B cell (primary cell): ENCODE results near the gene IGFALS. TPM values are rescaled to one million over a fixed set of nuclear protein-coding genes. Genes with fewer than 3 reads are reported as not detected.

Source experiments
- ATAC-seq: fragments of 200-7000 bp; cut with Tn5 transposase; one replicate; pipeline ENCODE4 v1.10.0; 2021; ENCODE audit warnings: low read depth, mild to moderate bottlenecking, moderate number of reproducible peaks, moderate library complexity
- CTCF ChIA-PET: fragments of 350-600 bp; sonication (Branson Sonifier 250); formaldehyde crosslinking; loops from one replicate; lab custom pipeline; 2021; ENCODE audit warnings: antibody characterized with exemption, inconsistent platforms; lab: Charles Lee
- POLR2A ChIA-PET: fragments of 350-600 bp; sonication (Branson Sonifier 250); formaldehyde crosslinking; loops from one replicate; lab custom pipeline; 2021; ENCODE audit warnings: antibody characterized with exemption; lab: Charles Lee
- DNase-seq: peaks from one replicate; pipeline ENCODE4 v3.0.0; 2013
- H2AFZ ChIP-seq: 2 replicates; pipeline ENCODE4 v1.6.1; 2012; ENCODE audit warnings: mild to moderate bottlenecking, low read depth, low read length; ENCODE audit not compliant: insufficient read depth, poor library complexity, severe bottlenecking
- H3K27ac ChIP-seq, 2 donors: 1 replicate in 1 of 2; 2 replicates in 1 of 2; pipeline ENCODE4 v1.5.1; 2012 to 2013; ENCODE audit warnings: low read length in 2 of 2, mild to moderate bottlenecking in 2 of 2, moderate library complexity in 1 of 2
- H3K27me3 ChIP-seq, 4 experiments: fragments of 200-600 bp in 1 of 4; sonication (generic) in 1 of 4; replicated peaks in 1 of 4; 1 replicate in 2 of 4; 2 replicates in 2 of 4; pipeline versions ENCODE4 v1.6.1 to v1.7.0; 2013 to 2016; ENCODE audit warnings: low read length in 3 of 4, mild to moderate bottlenecking in 2 of 4, mixed read lengths in 1 of 4, moderate library complexity in 1 of 4; ENCODE audit not compliant: insufficient read depth in 4 of 4, control insufficient read depth in 3 of 4; ENCODE audit errors: control extremely low read depth in 1 of 4
- H3K36me3 ChIP-seq, 2 experiments: replicated peaks in 1 of 2; 1 replicate in 1 of 2; 2 replicates in 1 of 2; pipeline versions ENCODE4 v1.6.1 to v1.7.1; 2013; ENCODE audit warnings: low read length in 1 of 2; ENCODE audit not compliant: insufficient read depth in 2 of 2, control insufficient read depth in 1 of 2; ENCODE audit errors: control extremely low read depth in 1 of 2, extremely low read depth in 1 of 2
- H3K4me1 ChIP-seq, 2 donors: fragments of 200-600 bp in 1 of 2; sonication (generic) in 1 of 2; 1 replicate in 1 of 2; 2 replicates in 1 of 2; pipeline versions ENCODE4 v1.5.1 to v1.6.1; 2013 to 2017; ENCODE audit warnings: low read length in 2 of 2; ENCODE audit not compliant: control insufficient read depth in 2 of 2, insufficient read depth in 2 of 2
- H3K4me2 ChIP-seq: replicated peaks from 2 replicates; pipeline ENCODE3; 2012; ENCODE audit warnings: mild to moderate bottlenecking, low read depth, low read length; ENCODE audit not compliant: poor library complexity, severe bottlenecking
- H3K4me3 ChIP-seq, 5 experiments: fragments of 200-600 bp in 1 of 5; sonication (generic) in 1 of 5; 1 replicate in 3 of 5; 2 replicates in 2 of 5; pipeline versions ENCODE4 v1.5.1 to v1.7.0; 2011 to 2016; ENCODE audit warnings: low read length in 4 of 5, mild to moderate bottlenecking in 4 of 5, low read depth in 2 of 5, control low read depth in 1 of 5, moderate library complexity in 1 of 5; ENCODE audit not compliant: insufficient read depth in 1 of 5; ENCODE audit errors: control extremely low read depth in 1 of 5, extremely low read depth in 1 of 5
- H3K79me2 ChIP-seq: fragments of 200-600 bp; sonication (generic); one replicate; pipeline ENCODE4 v1.6.0; 2016; ENCODE audit warnings: low read length; ENCODE audit not compliant: control insufficient read depth, insufficient read depth
- H3K9ac ChIP-seq: fragments of 200-600 bp; sonication (generic); 2 replicates; pipeline ENCODE4 v1.6.1; 2017; ENCODE audit warnings: mild to moderate bottlenecking, low read length, moderate library complexity
- H3K9me3 ChIP-seq, 3 donors: one replicate each; pipeline versions ENCODE4 v1.6.1 to v1.7.1; 2013; ENCODE audit warnings: low read length in 2 of 3; ENCODE audit not compliant: control insufficient read depth in 2 of 3, insufficient read depth in 1 of 3; ENCODE audit errors: control extremely low read depth in 1 of 3
- H4K20me1 ChIP-seq: 2 replicates; pipeline ENCODE4 v1.6.0; 2012; ENCODE audit warnings: mild to moderate bottlenecking, low read length; ENCODE audit not compliant: insufficient read depth, control insufficient read depth, poor library complexity, severe bottlenecking
- H3K27ac Mint-ChIP-seq: one replicate; pipeline ENCODE4 v1.8.0; 2021; ENCODE audit warnings: mixed read lengths
- H3K27me3 Mint-ChIP-seq: one replicate; pipeline ENCODE4 v1.8.0; 2021; ENCODE audit warnings: mixed read lengths
- H3K4me1 Mint-ChIP-seq: one replicate; pipeline ENCODE4 v1.8.0; 2021; ENCODE audit warnings: mixed read lengths
- H3K4me3 Mint-ChIP-seq: one replicate; pipeline ENCODE4 v1.8.0; 2021; ENCODE audit warnings: mixed read lengths
- H3K9me3 Mint-ChIP-seq: one replicate; pipeline ENCODE4 v1.8.0; 2022; ENCODE audit warnings: mixed read lengths; ENCODE audit not compliant: insufficient read depth
- WGBS: methylation state at CpG from one replicate; pipeline ENCODE4 v1.1.5; 2013; ENCODE audit warnings: missing lambda C conversion rate; ENCODE audit not compliant: insufficient coverage; 5-methylcytosine and 5-hydroxymethylcytosine counted together
- intact Hi-C: fragments of 100-400 bp; cut with micrococcal nuclease; formaldehyde crosslinking; loops from one replicate; pipeline ENCODE4 v1.10.0; 2022
- polyA plus RNA-seq: library from polyadenylated mRNA; depleted of rRNA; stranded (reverse); fragments of >200 nt; gene quantifications from 2 replicates; pipeline ENCODE4 v1.2.3, GENCODE V29; 2012
- total RNA-seq, 2 donors: library from RNA; stranded (reverse); fragments of 120-200 nt in 1 of 2; gene quantifications; 1 replicate in 1 of 2; 2 replicates in 1 of 2; pipeline versions ENCODE4 v1.2.3 to v1.2.4, GENCODE V29; 2013 to 2022
- TF ChIP-seq, protein P1 (sequence below): fragments of 200-600 bp; IDR thresholded peaks from one replicate; pipeline ENCODE4 v1.8.0; 2022; ENCODE audit warnings: antibody characterized with exemption, mild to moderate bottlenecking

Gene IGFALS
- total and polyA plus RNA-seq, 2 donors (not counting 1 experiment from before 2014, with no cell fraction given): 0.49 TPM; not detected in 1

DNA sequence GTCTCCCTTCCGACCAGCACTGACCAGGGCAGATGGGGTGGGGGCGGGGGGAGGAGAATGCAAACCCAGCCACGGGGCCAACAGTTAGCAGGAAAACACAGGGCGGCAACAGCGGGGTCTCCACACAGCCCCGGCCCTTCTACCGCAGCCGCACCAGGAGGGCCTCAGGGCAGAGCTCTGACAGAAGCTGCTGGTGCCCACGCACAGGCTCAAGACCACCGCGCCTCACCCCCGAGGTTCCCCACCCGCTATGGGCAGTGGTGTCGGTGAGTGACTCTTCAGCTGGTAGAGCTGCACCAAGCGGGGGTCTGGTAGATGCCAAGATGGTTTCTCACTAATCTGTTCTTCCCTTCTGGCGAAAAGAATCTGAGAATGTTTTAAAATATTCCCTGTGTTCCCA lies 17.0 kb upstream of the IGFALS start:
- peaks cover 3 to 39% of the 10 kb centered on the region in 2 experiments for H3K36me3 ChIP-seq
- Mint-ChIP-seq H3K27me3 (no peaks in the 10 kb centered on the region), H3K9me3 (no peaks in the 10 kb centered on the region), H3K27ac (no peak overlapping the region), H3K4me1 (no peaks in the 10 kb centered on the region), H3K4me3 (no peak overlapping the region)
- POLR2A ChIA-PET: no interaction called here
- H2AFZ ChIP-seq: no peak overlapping the region
- no peaks in the 10 kb centered on the region for H3K4me1 ChIP-seq
- ATAC-seq: no peak
- no peak overlapping the region for H3K27ac ChIP-seq
- DNase-seq: no peak
- H3K79me2 ChIP-seq: no peaks in the 10 kb centered on the region
- peaks cover 9% of the 10 kb centered on the region for H4K20me1 ChIP-seq
- H3K27me3 ChIP-seq: no peaks in the 10 kb centered on the region
- intact Hi-C loops: no loop called here
- TF ChIP-seq, protein P1, sequence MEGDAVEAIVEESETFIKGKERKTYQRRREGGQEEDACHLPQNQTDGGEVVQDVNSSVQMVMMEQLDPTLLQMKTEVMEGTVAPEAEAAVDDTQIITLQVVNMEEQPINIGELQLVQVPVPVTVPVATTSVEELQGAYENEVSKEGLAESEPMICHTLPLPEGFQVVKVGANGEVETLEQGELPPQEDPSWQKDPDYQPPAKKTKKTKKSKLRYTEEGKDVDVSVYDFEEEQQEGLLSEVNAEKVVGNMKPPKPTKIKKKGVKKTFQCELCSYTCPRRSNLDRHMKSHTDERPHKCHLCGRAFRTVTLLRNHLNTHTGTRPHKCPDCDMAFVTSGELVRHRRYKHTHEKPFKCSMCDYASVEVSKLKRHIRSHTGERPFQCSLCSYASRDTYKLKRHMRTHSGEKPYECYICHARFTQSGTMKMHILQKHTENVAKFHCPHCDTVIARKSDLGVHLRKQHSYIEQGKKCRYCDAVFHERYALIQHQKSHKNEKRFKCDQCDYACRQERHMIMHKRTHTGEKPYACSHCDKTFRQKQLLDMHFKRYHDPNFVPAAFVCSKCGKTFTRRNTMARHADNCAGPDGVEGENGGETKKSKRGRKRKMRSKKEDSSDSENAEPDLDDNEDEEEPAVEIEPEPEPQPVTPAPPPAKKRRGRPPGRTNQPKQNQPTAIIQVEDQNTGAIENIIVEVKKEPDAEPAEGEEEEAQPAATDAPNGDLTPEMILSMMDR: no peak
- H3K9ac ChIP-seq: no peak overlapping the region
- H3K9me3 ChIP-seq: peaks cover 0 to 12% (median 0%) of the 10 kb centered on the region in 3 donors
- H3K4me2 ChIP-seq: no peak overlapping the region
- 96% methylated on average over 15 of the region's 16 CpGs for WGBS
- CTCF ChIA-PET: no interaction called here
- no peak overlapping the region for H3K4me3 ChIP-seq

DNA sequence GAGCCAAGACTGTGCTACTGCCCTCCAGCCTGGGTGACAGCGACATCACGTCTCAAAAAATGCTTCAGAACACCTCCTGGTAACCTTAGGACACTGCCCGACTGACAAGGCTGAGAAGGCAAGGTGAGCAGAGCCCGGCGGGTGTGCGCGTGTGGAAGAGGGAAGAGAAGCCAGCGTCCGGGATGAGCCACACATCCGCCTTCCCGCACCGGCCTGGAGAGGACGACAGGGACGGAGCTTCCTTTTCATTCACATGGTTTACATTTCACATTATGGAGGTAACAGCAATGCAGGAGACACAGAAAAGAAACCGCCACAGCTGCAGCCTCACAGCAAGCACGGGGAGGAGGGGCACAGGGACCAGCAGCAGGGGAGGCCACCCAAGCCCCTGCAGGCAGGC lies 16.6 kb upstream of the IGFALS start:
- H2AFZ ChIP-seq: no peak overlapping the region
- H3K4me3 Mint-ChIP-seq: no peak overlapping the region
- H3K4me2 ChIP-seq: no peak overlapping the region
- peaks cover 0 to 12% (median 0%) of the 10 kb centered on the region in 3 donors for H3K9me3 ChIP-seq
- no peak overlapping the region for H3K4me3 ChIP-seq
- no peak overlapping the region for H3K27ac Mint-ChIP-seq
- ChIA-PET CTCF (no interaction called here), POLR2A (no interaction called here)
- peaks cover 3 to 36% of the 10 kb centered on the region in 2 experiments for H3K36me3 ChIP-seq
- no peaks in the 10 kb centered on the region for H3K79me2 ChIP-seq
- WGBS: 97% methylated on average over 10 of the region's 16 CpGs
- no peaks in the 10 kb centered on the region for H3K27me3 Mint-ChIP-seq
- H3K27ac ChIP-seq: no peak overlapping the region
- TF ChIP-seq, protein P1: no peak
- no peaks in the 10 kb centered on the region for H3K9me3 Mint-ChIP-seq
- peaks cover 9% of the 10 kb centered on the region for H4K20me1 ChIP-seq
- no peaks in the 10 kb centered on the region for H3K27me3 ChIP-seq
- no peak for ATAC-seq
- H3K9ac ChIP-seq: no peak overlapping the region
- no peaks in the 10 kb centered on the region for H3K4me1 ChIP-seq
- intact Hi-C loops: no loop called here
- no peak for DNase-seq
- H3K4me1 Mint-ChIP-seq: no peaks in the 10 kb centered on the region
